Lung microvascular endothelial cell (primary cell): ENCODE measurements around the gene ZAP70. TPM values are rescaled to one million over a fixed set of nuclear protein-coding genes. Genes with fewer than 3 reads are reported as not detected.
A peak's percentile ranks its signal among the peaks of the same experiment; 100 is the strongest.

Experiments used
- DNase-seq, 2 donors: peaks; one replicate each; pipeline versions ENCODE4 v3.0.0 to v3.0.0-alpha.2; 2010; ENCODE audit warnings: low read depth in 2 of 2
- total RNA-seq: library from RNA; depleted of rRNA; stranded (reverse); fragments of >200 nt; gene quantifications from 2 replicates; pipeline ENCODE4 v1.2.1, GENCODE V29; 2014

Gene ZAP70
- total RNA-seq, 1 donor from 2014 or later, result not detected

- DNase-seq, result no peak
These were observed 2.7 kb downstream of the ZAP70 start for GRCh38 chr2:97715951-97716694.

GRCh38 chr2:97716695-97717612 lies 3.6 kb downstream of the ZAP70 start:
- DNase-seq, result no peak

GRCh38 chr2:97717613-97717995 lies 4.2 kb downstream of the ZAP70 start:
- DNase-seq, result no peak

GRCh38 chr2:97718051-97718882 lies 4.9 kb downstream of the ZAP70 start:
- DNase-seq, result no peak

- no peak for DNase-seq
These were observed 5.6 kb downstream of the ZAP70 start for GRCh38 chr2:97718942-97719341.

- no peak for DNase-seq
These were observed 6.2 kb downstream of the ZAP70 start for GRCh38 chr2:97719362-97720155.

GRCh38 chr2:97720746-97721145 lies 7.4 kb downstream of the ZAP70 start:
- no peak for DNase-seq

GRCh38 chr2:97722227-97722626 lies 8.9 kb downstream of the ZAP70 start:
- no peak for DNase-seq

GRCh38 chr2:97723156-97724072 lies 10.0 kb downstream of the ZAP70 start:
- DNase-seq, result no peak

GRCh38 chr2:97724073-97724410 lies 10.7 kb downstream of the ZAP70 start:
- DNase-seq, result no peak

- no peak for DNase-seq
These were observed 11.1 kb downstream of the ZAP70 start for GRCh38 chr2:97724501-97724900.

- DNase-seq, result no peak
These were observed 11.7 kb downstream of the ZAP70 start for GRCh38 chr2:97724946-97725688.

GRCh38 chr2:97726261-97727064 lies 13.1 kb downstream of the ZAP70 start:
- peak in 1 of 2 donors; percentile 95 for DNase-seq

GRCh38 chr2:97727296-97727695 lies 13.9 kb downstream of the ZAP70 start:
- no peak for DNase-seq

GRCh38 chr2:97728091-97728731 lies 14.8 kb downstream of the ZAP70 start:
- no peak for DNase-seq

- peak; percentile 36 to 49 for DNase-seq
These were observed 16.9 kb downstream of the ZAP70 start for GRCh38 chr2:97730245-97730644.

GRCh38 chr2:97731274-97732020 lies 18.1 kb downstream of the ZAP70 start:
- DNase-seq, result no peak
